GM18909 (cell line): ENCODE data around the gene TTLL5.

Experiments
- ATAC-seq: cut with Tn5 transposase; IDR thresholded peaks from one replicate; pipeline ENCODE4 v1.9.1; 2021; ENCODE audit warnings: mild to moderate bottlenecking; ENCODE audit not compliant: unreplicated experiment, poor library complexity

Gene TTLL5

DNA sequence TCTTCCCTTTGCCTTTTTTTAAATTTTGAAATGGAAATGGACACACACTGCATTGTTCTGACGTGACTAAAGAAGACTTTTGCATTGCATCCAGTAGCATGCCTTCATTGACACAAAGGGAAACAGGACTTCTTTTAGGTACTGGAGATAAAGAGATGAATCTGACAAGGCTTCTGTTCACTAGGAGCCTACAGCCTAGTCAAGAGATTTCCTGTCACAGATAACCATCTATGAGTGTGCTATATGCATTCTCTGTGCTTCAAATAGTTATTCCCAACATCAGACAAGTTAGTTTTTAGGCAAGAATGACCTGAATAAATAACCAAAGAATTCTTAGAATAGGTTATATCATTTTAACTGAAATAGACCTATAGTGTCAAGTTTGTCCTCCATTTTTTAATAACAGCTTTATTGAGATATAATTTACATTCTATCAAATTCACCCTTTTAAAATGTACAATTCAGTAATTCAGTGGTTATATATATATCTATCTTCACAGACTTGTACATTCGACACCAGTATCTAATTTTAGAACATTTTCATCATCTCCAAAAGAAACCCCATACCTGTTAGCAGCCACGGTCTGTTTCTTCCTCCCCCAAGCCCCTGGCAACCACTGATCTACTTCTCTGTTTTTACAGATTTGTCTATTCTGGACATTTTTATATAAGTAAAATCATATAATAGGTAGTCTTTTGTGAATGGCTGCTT is 122.7 kb downstream of the TTLL5 start:
- ATAC-seq, result no peak

GRCh38 chr14:75784314-75784686 is 123.3 kb downstream of the TTLL5 start:
- ATAC-seq, result no peak

- no peak for ATAC-seq
Observed at GRCh38 chr14:75793806-75794205, 132.8 kb downstream of the TTLL5 start.

GRCh38 chr14:75794615-75795038 is 133.6 kb downstream of the TTLL5 start:
- no peak for ATAC-seq

- no peak for ATAC-seq
Observed at GRCh38 chr14:75800792-75801191, 139.7 kb downstream of the TTLL5 start.

DNA sequence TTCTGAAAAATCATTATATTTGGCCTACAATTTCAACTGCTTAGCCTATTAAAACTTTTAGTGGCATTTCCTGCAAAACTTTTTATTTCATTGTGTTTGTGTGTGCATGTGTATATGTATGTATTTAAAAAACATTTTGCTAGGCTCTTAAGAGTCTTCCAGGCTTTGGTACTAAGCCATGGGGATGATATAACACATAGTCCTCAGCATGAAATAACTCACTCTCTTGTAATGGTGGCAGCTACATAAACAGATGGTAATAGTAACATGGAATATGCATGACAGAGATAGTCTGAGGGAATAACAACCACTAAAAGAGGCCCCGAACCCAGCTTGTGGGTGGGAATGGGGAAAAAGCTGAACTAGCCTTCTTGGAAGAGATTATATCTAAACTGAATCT is 141.4 kb downstream of the TTLL5 start:
- ATAC-seq, result no peak

GRCh38 chr14:75803765-75804164 is 142.7 kb downstream of the TTLL5 start:
- ATAC-seq, result no peak

- no peak for ATAC-seq
Observed at GRCh38 chr14:75804570-75805275, 143.7 kb downstream of the TTLL5 start.

- ATAC-seq, result no peak
Observed at GRCh38 chr14:75805646-75806045, 144.6 kb downstream of the TTLL5 start.

GRCh38 chr14:75806352-75806832 is 145.3 kb downstream of the TTLL5 start:
- ATAC-seq, result no peak

DNA sequence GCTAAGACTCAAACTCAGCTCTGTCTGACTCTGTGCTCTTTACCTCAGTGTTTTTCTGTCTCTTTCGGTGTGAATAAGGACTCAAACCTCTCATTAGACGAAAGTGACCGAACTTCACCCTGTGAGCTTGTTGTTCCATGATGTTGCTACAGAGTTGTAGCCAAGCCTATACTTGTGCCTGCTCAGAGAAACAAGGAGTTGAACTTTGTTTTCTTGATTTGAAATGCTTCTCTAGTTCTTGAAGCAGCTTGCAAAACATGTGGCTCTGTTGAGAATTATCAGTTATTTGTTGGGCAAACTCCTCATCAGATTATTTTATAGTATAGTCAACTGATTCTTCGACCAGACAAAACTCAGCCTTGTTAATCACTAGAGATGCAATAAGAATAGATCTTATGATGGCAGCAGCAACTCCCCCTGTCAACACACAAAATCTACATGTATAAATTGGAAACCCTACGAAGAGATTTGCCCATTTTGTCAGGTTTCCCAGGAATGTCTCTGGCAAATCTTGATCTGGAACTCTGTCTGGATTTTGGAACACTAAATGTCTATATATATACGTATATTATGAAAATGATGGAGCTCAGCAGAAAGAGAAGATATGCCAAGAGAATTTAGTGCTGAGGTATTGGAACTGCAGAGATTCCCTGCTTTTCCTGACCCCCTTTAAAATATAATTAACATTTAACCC is 146.8 kb downstream of the TTLL5 start:
- no peak for ATAC-seq

- no peak for ATAC-seq
Observed at GRCh38 chr14:75811136-75811829, 150.2 kb downstream of the TTLL5 start.

DNA sequence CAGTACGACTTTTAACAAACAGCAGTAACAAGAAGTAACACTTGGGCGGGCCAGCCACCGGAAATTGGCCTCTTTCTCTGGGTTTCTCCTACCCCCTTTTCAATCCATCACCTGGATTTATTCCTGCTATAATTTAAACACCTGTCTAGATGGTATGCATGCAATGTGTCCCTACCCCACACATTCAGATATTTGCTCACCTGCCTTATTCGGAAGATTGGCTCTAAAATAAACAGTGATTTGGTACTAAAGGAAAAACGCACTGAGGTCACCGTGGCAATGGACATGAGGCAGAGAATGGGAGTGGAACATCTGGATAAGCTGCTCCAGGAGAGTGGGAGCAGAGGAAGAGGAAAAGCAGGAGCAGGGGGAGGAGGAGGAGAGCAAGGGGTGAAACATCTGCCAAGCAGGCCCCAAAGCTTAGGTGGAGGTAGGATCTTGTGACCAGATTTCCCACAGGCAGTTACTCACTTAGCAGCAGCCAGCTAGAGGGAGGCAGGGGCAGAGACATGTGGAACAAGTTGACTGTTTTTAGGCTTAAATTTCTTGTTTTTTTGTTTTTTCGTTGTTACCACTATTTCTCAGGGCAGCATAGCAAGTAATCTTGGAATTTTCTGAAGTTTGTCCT is 150.9 kb downstream of the TTLL5 start:
- no peak for ATAC-seq

- ATAC-seq, result no peak
Observed at GRCh38 chr14:75812622-75813021, 151.6 kb downstream of the TTLL5 start.

- ATAC-seq, result no peak
Observed at GRCh38 chr14:75820761-75821160, 159.7 kb downstream of the TTLL5 start.

DNA sequence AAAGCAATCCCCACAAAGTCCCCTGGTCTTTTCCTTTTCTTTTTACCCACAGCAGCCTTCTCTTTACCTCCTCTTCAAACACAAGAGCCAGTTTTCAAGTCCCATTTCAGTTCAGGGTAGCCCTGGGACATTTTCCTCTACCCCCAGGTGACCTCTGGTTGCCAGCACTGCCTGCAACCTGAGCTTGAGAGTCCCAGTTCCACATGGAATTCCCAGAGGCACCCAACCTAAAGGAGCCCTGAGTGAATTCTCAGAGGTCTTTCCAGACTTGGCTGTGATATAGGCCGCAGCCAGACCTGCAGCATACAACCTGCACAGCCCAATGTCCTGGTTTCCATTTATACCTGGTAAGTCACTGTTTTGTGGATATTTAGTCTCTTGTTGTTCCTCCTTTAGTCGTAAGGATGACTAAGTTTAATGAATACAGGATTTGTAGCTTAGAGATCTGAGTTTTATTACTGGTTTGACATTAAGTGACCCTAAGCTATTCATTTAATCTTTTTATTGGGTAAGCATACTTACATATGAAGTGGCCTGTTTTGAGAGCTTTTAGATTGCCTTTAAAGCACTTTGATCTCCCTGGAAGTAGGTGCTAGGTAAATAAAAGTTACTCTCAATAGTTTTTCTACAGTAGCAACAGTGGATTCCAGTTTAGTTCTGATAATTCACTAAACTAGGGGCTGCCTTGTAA is 160.9 kb downstream of the TTLL5 start:
- ATAC-seq, result no peak

DNA sequence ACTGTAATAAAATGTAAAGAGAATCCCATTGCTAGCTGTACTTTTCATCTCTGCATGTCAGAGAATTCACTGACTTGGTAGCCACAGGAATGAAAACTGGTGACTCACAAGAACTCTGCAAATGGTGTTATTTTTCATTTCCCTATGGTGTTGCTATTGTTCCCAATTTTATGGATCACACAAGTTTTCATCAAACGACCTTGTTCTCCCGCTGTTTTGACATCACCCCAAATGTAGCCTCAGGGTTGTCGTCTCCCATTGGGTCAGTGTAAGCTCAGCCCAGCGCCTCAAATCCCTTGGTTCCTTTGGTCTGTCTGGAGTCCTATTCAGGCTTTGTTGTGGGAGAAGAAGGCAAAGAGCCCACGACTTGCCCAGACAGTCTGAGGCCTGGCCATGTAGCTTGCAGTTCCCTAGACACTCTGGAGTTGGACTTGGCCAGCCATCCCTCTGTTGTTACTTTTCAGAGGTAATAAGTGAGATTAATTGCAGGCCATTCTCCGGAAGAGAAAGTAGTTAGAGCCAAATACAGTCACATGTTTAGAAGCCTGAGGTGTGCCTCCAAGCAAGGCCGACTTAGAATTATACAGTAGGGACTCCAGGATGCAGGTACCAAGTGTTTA is 161.6 kb downstream of the TTLL5 start:
- ATAC-seq, result no peak

DNA sequence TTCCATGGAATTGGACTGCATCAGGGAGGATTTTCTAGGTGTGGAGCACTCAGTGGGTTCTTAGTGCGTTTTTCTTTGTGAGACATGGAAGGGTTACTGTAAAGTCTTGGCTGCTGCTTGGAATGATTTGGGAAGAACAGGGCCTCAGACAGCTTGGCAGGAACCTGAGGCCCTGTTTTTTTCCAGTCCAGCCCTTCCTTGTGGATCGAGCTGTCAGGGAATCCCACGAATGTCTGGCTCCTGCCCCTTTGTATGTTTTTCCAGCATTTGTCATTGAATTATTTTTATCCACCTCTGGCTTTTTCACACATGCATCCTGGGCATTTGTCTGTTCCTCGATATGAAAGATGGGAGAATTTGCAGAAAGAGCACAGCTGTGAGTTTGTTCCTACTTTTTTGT is 162.3 kb downstream of the TTLL5 start:
- ATAC-seq, result no peak

- ATAC-seq, result no peak
Observed at GRCh38 chr14:75824318-75824717, 163.3 kb downstream of the TTLL5 start.
